Measurements from ENCODE around the gene VAT1. TPM values are rescaled to one million over a fixed set of nuclear protein-coding genes. Genes with fewer than 3 reads are reported as not detected.

VAT1 gene
- polyA plus RNA-seq, 1 donor from 2014 or later: 151 TPM

- Histone ChIP-seq H3K4me2 (ENCODE audit: low read length) (peak overlapping the region; percentile 85), H3K9ac (ENCODE audit: low read length) (peak overlapping the region; percentile 68), H3K9me3 (ENCODE audit: low read length) (no peaks in the 10 kb centered on the region), H3K9me2 (ENCODE audit: insufficient read depth, low read length) (no peaks in the 10 kb centered on the region), H2AFZ (ENCODE audit: low read depth, low read length) (peak overlapping the region; percentile 79), H3K27me3 (ENCODE audit: insufficient read depth, low read depth, low read length) (no peaks in the 10 kb centered on the region), H3K36me3 (ENCODE audit: insufficient read depth, low read length) (no peaks in the 10 kb centered on the region), H4K20me1 (ENCODE audit: insufficient read depth) (no peaks in the 10 kb centered on the region), H3K79me2 (replicated peaks; ENCODE audit: insufficient read depth, low read length) (no peaks in the 10 kb centered on the region), H3K27ac (ENCODE audit: low read length) (peak overlapping the region; percentile 93), H3K4me3 (ENCODE audit: low read length) (peak overlapping the region; percentile 56), H3F3A (ENCODE audit: insufficient read depth, low read length, poor library complexity, severe bottlenecking) (no peaks in the 10 kb centered on the region)
- TF ChIP-seq EP300 (conservative IDR thresholded peaks at IDR 0.05; ENCODE audit: poor library complexity, severe bottlenecking) (no peak), TAF1 (IDR thresholded peaks at IDR 0.05; ENCODE audit: low read depth) (no peak)
Observed at GRCh38 chr17:43034894-43035293, 12.7 kb upstream of the VAT1 start.

GRCh38 chr17:43033948-43034881 is 12.0 kb upstream of the VAT1 start:
- Histone ChIP-seq H3K27ac (ENCODE audit: low read length) (peak overlapping the region; percentile 93), H3K79me2 (replicated peaks; ENCODE audit: insufficient read depth, low read length) (no peaks in the 10 kb centered on the region), H3K4me3 (ENCODE audit: low read length) (peak overlapping the region; percentile 56), H3K4me2 (ENCODE audit: low read length) (peak overlapping the region; percentile 85), H3K36me3 (ENCODE audit: insufficient read depth, low read length) (no peaks in the 10 kb centered on the region), H3K27me3 (ENCODE audit: insufficient read depth, low read depth, low read length) (no peaks in the 10 kb centered on the region), H3F3A (ENCODE audit: insufficient read depth, low read length, poor library complexity, severe bottlenecking) (no peaks in the 10 kb centered on the region), H3K9me2 (ENCODE audit: insufficient read depth, low read length) (no peaks in the 10 kb centered on the region), H3K9ac (ENCODE audit: low read length) (peak overlapping the region; percentile 68), H3K9me3 (ENCODE audit: low read length) (no peaks in the 10 kb centered on the region), H4K20me1 (ENCODE audit: insufficient read depth) (no peaks in the 10 kb centered on the region), H2AFZ (ENCODE audit: low read depth, low read length) (peak overlapping the region; percentile 79)
- TF ChIP-seq, protein P1, sequence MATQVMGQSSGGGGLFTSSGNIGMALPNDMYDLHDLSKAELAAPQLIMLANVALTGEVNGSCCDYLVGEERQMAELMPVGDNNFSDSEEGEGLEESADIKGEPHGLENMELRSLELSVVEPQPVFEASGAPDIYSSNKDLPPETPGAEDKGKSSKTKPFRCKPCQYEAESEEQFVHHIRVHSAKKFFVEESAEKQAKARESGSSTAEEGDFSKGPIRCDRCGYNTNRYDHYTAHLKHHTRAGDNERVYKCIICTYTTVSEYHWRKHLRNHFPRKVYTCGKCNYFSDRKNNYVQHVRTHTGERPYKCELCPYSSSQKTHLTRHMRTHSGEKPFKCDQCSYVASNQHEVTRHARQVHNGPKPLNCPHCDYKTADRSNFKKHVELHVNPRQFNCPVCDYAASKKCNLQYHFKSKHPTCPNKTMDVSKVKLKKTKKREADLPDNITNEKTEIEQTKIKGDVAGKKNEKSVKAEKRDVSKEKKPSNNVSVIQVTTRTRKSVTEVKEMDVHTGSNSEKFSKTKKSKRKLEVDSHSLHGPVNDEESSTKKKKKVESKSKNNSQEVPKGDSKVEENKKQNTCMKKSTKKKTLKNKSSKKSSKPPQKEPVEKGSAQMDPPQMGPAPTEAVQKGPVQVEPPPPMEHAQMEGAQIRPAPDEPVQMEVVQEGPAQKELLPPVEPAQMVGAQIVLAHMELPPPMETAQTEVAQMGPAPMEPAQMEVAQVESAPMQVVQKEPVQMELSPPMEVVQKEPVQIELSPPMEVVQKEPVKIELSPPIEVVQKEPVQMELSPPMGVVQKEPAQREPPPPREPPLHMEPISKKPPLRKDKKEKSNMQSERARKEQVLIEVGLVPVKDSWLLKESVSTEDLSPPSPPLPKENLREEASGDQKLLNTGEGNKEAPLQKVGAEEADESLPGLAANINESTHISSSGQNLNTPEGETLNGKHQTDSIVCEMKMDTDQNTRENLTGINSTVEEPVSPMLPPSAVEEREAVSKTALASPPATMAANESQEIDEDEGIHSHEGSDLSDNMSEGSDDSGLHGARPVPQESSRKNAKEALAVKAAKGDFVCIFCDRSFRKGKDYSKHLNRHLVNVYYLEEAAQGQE (IDR thresholded peaks at IDR 0.05; ENCODE audit: borderline replicate concordance): peak; percentile 58
- TF ChIP-seq MXI1 (conservative IDR thresholded peaks at IDR 0.05; ENCODE audit: poor library complexity, severe bottlenecking) (peak; percentile 13), EP300 (conservative IDR thresholded peaks at IDR 0.05; ENCODE audit: poor library complexity, severe bottlenecking) (peak; percentile 29), EZH2 (IDR thresholded peaks at IDR 0.05; ENCODE audit: borderline replicate concordance, insufficient read depth, low read length, poor library complexity, severe bottlenecking) (no peak), POLR2AphosphoS5 (IDR thresholded peaks at IDR 0.05) (peak; percentile 60), TAF1 (IDR thresholded peaks at IDR 0.05; ENCODE audit: low read depth) (no peak)

DNA sequence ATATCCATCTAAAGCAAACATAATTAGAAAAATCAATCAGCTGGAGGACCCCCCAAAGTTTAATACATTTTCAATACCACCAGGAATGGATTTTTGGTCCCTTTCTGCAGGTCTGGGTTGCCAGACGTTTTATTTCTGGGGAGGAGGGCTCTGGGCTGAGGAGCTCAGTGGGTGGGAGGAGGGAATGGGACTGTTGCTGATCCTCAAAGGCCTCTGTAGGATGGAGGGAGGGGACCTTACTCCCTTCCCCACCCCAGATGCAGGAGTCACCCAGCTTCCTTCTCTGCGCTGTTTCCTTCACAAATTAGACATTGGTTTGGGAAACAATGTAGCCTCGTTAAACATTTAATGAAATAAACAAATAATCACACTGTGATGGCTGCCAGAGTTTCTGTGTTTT is 9.5 kb upstream of the VAT1 start:
- Histone ChIP-seq H4K20me1 (ENCODE audit: insufficient read depth) (no peaks in the 10 kb centered on the region), H3K79me2 (replicated peaks; ENCODE audit: insufficient read depth, low read length) (no peaks in the 10 kb centered on the region), H3K4me2 (ENCODE audit: low read length) (no peak overlapping the region), H3K36me3 (ENCODE audit: insufficient read depth, low read length) (no peaks in the 10 kb centered on the region), H3K9ac (ENCODE audit: low read length) (no peak overlapping the region), H3F3A (ENCODE audit: insufficient read depth, low read length, poor library complexity, severe bottlenecking) (no peaks in the 10 kb centered on the region), H3K9me2 (ENCODE audit: insufficient read depth, low read length) (no peaks in the 10 kb centered on the region), H3K4me3 (ENCODE audit: low read length) (no peak overlapping the region), H3K27me3 (ENCODE audit: insufficient read depth, low read depth, low read length) (no peaks in the 10 kb centered on the region), H3K27ac (ENCODE audit: low read length) (no peak overlapping the region), H2AFZ (ENCODE audit: low read depth, low read length) (no peak overlapping the region), H3K9me3 (ENCODE audit: low read length) (no peaks in the 10 kb centered on the region)
- TF ChIP-seq SMC3 (conservative IDR thresholded peaks at IDR 0.05; ENCODE audit: poor library complexity) (no peak), POLR2AphosphoS5 (IDR thresholded peaks at IDR 0.05) (no peak), MXI1 (conservative IDR thresholded peaks at IDR 0.05; ENCODE audit: poor library complexity, severe bottlenecking) (no peak), EZH2 (IDR thresholded peaks at IDR 0.05; ENCODE audit: borderline replicate concordance, insufficient read depth, low read length, poor library complexity, severe bottlenecking) (no peak), RAD21 (conservative IDR thresholded peaks at IDR 0.05) (no peak), TAF1 (IDR thresholded peaks at IDR 0.05; ENCODE audit: low read depth) (no peak), EP300 (conservative IDR thresholded peaks at IDR 0.05; ENCODE audit: poor library complexity, severe bottlenecking) (no peak), CTCF (IDR thresholded peaks at IDR 0.05; ENCODE audit: poor library complexity, severe bottlenecking) (no peak)
- TF ChIP-seq, protein P1 (IDR thresholded peaks at IDR 0.05; ENCODE audit: borderline replicate concordance): no peak

All from neural cell (in vitro differentiated cells).